Fibroblast of lung (primary cell): ENCODE measurements around the gene MYO18B. TPM values are rescaled to one million over a fixed set of nuclear protein-coding genes. Genes with fewer than 3 reads are reported as not detected.

ENCODE experiments used
- DNase-seq, 2 donors: peaks; one replicate each; pipeline versions ENCODE4 v3.0.0 to v3.0.0-alpha.2; 2010; ENCODE audit warnings: low read depth in 2 of 2
- H2AFZ ChIP-seq: 2 replicates; pipeline ENCODE4 v1.5.1; 2012; ENCODE audit warnings: low read length, control low read depth, inconsistent platforms
- H3K27ac ChIP-seq: 2 replicates; pipeline ENCODE4 v1.5.1; 2011; ENCODE audit warnings: low read length, control low read depth; ENCODE audit not compliant: insufficient read depth
- H3K27me3 ChIP-seq: 2 replicates; pipeline ENCODE4 v1.5.1; 2011; ENCODE audit warnings: mild to moderate bottlenecking, low read length; ENCODE audit not compliant: control insufficient read depth, insufficient read depth
- H3K36me3 ChIP-seq: 2 replicates; pipeline ENCODE4 v1.5.1; 2011; ENCODE audit warnings: low read length; ENCODE audit not compliant: control insufficient read depth, insufficient read depth
- H3K4me1 ChIP-seq: 2 replicates; pipeline ENCODE4 v1.5.1; 2011; ENCODE audit warnings: low read length; ENCODE audit not compliant: control insufficient read depth, insufficient read depth; ENCODE audit errors: extremely low read depth
- H3K4me2 ChIP-seq: 2 replicates; pipeline ENCODE4 v1.5.1; 2011; ENCODE audit warnings: low read length, control low read depth; ENCODE audit not compliant: insufficient read depth; ENCODE audit errors: extremely low read depth
- H3K4me3 ChIP-seq, 4 experiments: fragments of 200-600 bp in 1 of 4; sonication (generic) in 1 of 4; replicated peaks in 1 of 4; 2 replicates each; pipeline ENCODE4 v1.5.1; 2011 to 2016; ENCODE audit warnings: low read length in 4 of 4, low read depth in 3 of 4, mild to moderate bottlenecking in 3 of 4, control low read depth in 2 of 4, inconsistent platforms in 1 of 4, mixed read lengths in 1 of 4; ENCODE audit not compliant: insufficient read depth in 1 of 4; ENCODE audit errors: control extremely low read depth in 1 of 4
- H3K79me2 ChIP-seq: 2 replicates; pipeline ENCODE4 v1.5.1; 2012; ENCODE audit warnings: mild to moderate bottlenecking, low read length, inconsistent platforms; ENCODE audit not compliant: control insufficient read depth, insufficient read depth
- H3K9ac ChIP-seq: 2 replicates; pipeline ENCODE4 v1.5.1; 2011; ENCODE audit warnings: mild to moderate bottlenecking, low read length, control low read depth; ENCODE audit not compliant: insufficient read depth
- H3K9me3 ChIP-seq: 2 replicates; pipeline ENCODE4 v1.5.1; 2012; ENCODE audit warnings: low read depth, low read length; ENCODE audit not compliant: control insufficient read depth, insufficient read depth
- H4K20me1 ChIP-seq: 2 replicates; pipeline ENCODE4 v1.5.1; 2011; ENCODE audit warnings: low read length; ENCODE audit not compliant: control insufficient read depth, insufficient read depth; ENCODE audit errors: extremely low read depth
- EZH2 ChIP-seq: IDR thresholded peaks from 2 replicates; pipeline ENCODE4 v1.5.1; 2012; ENCODE audit warnings: low read length, control low read depth, mild to moderate bottlenecking; ENCODE audit errors: missing control alignments
- polyA plus RNA-seq, 2 donors: library from polyadenylated mRNA; depleted of rRNA in 1 of 2; stranded (reverse) in 1 of 2; unstranded in 1 of 2; fragments of >200 nt; gene quantifications; 2 replicates each; pipeline ENCODE4 v1.2.1, GENCODE V29; 2011 to 2012; ENCODE audit warnings: missing spikeins in 1 of 2
- total RNA-seq: library from RNA; depleted of rRNA; stranded (reverse); fragments of >200 nt; gene quantifications from 2 replicates; pipeline ENCODE4 v1.2.1, GENCODE V29; 2014
- TF ChIP-seq, protein P1 (sequence below), 2 donors: IDR thresholded peaks in 1 of 2; conservative IDR thresholded peaks in 1 of 2; 1 replicate in 1 of 2; 2 replicates in 1 of 2; pipeline ENCODE4 v1.5.1; 2011 to 2012; ENCODE audit warnings: low read length in 2 of 2, control low read depth in 1 of 2, inconsistent platforms in 1 of 2, low read depth in 1 of 2, mild to moderate bottlenecking in 1 of 2

Gene MYO18B
- total and polyA plus RNA-seq, 2 donors (not counting 1 experiment from before 2014, with no cell fraction given) = 0.17 TPM; not detected in 1

- Histone ChIP-seq H3K4me3 (no peak overlapping the region), H3K4me2 (no peak overlapping the region), H3K4me1 (no peaks in the 10 kb centered on the region), H3K9me3 (no peaks in the 10 kb centered on the region), H3K9ac (no peak overlapping the region), H3K79me2 (no peaks in the 10 kb centered on the region), H3K36me3 (no peaks in the 10 kb centered on the region), H3K27ac (no peak overlapping the region), H4K20me1 (no peaks in the 10 kb centered on the region), H2AFZ (no peak overlapping the region), H3K27me3 (no peaks in the 10 kb centered on the region)
- no peak for DNase-seq
- TF ChIP-seq EZH2 = no peak
- TF ChIP-seq, protein P1, sequence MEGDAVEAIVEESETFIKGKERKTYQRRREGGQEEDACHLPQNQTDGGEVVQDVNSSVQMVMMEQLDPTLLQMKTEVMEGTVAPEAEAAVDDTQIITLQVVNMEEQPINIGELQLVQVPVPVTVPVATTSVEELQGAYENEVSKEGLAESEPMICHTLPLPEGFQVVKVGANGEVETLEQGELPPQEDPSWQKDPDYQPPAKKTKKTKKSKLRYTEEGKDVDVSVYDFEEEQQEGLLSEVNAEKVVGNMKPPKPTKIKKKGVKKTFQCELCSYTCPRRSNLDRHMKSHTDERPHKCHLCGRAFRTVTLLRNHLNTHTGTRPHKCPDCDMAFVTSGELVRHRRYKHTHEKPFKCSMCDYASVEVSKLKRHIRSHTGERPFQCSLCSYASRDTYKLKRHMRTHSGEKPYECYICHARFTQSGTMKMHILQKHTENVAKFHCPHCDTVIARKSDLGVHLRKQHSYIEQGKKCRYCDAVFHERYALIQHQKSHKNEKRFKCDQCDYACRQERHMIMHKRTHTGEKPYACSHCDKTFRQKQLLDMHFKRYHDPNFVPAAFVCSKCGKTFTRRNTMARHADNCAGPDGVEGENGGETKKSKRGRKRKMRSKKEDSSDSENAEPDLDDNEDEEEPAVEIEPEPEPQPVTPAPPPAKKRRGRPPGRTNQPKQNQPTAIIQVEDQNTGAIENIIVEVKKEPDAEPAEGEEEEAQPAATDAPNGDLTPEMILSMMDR (conservative IDR thresholded peaks at IDR 0.05 in 1 of 2, IDR thresholded peaks at IDR 0.05 in 1 of 2; ENCODE audit: low read depth in 1 of 2, low read length in 2 of 2) = no peak
These were observed 167.8 kb downstream of the MYO18B start for GRCh38 chr22:25909614-25910387.

GRCh38 chr22:25911243-25911972 is 169.4 kb downstream of the MYO18B start:
- Histone ChIP-seq H4K20me1 (no peaks in the 10 kb centered on the region), H3K27me3 (no peaks in the 10 kb centered on the region), H3K9ac (no peak overlapping the region), H3K4me1 (no peaks in the 10 kb centered on the region), H3K4me2 (no peak overlapping the region), H2AFZ (no peak overlapping the region), H3K4me3 (no peak overlapping the region), H3K79me2 (no peaks in the 10 kb centered on the region), H3K9me3 (no peaks in the 10 kb centered on the region), H3K27ac (no peak overlapping the region), H3K36me3 (no peaks in the 10 kb centered on the region)
- TF ChIP-seq, protein P1 (conservative IDR thresholded peaks at IDR 0.05 in 1 of 2, IDR thresholded peaks at IDR 0.05 in 1 of 2; ENCODE audit: low read depth in 1 of 2, low read length in 2 of 2) = no peak
- TF ChIP-seq EZH2 = no peak
- no peak for DNase-seq

DNA sequence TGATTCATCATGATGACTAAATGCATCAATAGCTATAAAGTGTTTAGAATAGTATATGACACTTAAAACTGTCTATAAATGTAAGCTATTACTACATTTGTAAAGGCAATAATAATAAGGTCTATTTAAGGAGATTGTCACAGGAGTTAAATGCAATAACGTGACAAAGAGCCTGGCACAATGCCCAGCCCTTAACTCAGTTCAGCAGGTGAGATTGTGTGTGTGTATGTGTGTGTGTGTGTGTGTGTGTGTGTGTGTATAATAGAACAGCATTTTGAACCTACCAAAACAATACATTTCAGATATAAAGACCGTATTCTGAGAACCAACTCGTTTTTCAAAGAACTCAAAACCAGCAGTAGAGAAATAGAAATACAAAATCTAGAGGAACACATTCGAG is 177.5 kb downstream of the MYO18B start:
- TF ChIP-seq EZH2 = no peak
- TF ChIP-seq, protein P1 (conservative IDR thresholded peaks at IDR 0.05 in 1 of 2, IDR thresholded peaks at IDR 0.05 in 1 of 2; ENCODE audit: low read depth in 1 of 2, low read length in 2 of 2) = no peak
- DNase-seq = no peak
- Histone ChIP-seq H3K9me3 (no peaks in the 10 kb centered on the region), H3K9ac (no peak overlapping the region), H4K20me1 (no peaks in the 10 kb centered on the region), H3K79me2 (no peaks in the 10 kb centered on the region), H2AFZ (no peak overlapping the region), H3K4me3 (no peak overlapping the region), H3K4me1 (no peaks in the 10 kb centered on the region), H3K27ac (no peak overlapping the region), H3K4me2 (no peak overlapping the region), H3K36me3 (no peaks in the 10 kb centered on the region), H3K27me3 (no peaks in the 10 kb centered on the region)
